Suppressor macrophage (primary cell): Measurements from ENCODE around the gene DDA1.
"Not testable (repeated sequence)": the region's sequence is repeated elsewhere in the genome, so short reads cannot be mapped to it uniquely, and the experiment has no call there.

Source experiments
- DNase-seq, 4 experiments: peaks; one replicate each; pipeline ENCODE4 v3.0.0-alpha.2; 2020 to 2022

DDA1 gene

DNA sequence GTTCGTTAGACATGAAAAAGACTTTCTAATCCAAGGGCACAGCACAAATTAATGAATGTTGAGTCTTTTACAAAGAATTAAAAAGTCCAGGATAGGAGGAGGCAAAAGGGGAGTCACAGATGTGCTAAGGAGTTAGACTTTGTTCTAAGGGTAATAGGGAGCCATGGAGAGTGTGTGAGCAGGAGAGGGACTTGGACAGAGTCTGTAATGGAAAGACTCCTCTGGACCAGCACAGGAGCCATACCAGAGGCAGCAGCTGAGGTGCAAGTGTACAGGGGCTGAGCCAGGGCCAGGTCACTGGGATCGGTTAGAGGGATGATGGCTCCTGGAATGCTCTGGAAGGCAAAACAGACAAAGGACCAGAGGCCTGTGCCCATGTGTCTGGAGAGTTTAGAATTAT lies 38.5 kb downstream of the DDA1 start:
- DNase-seq, result no peak

DNA sequence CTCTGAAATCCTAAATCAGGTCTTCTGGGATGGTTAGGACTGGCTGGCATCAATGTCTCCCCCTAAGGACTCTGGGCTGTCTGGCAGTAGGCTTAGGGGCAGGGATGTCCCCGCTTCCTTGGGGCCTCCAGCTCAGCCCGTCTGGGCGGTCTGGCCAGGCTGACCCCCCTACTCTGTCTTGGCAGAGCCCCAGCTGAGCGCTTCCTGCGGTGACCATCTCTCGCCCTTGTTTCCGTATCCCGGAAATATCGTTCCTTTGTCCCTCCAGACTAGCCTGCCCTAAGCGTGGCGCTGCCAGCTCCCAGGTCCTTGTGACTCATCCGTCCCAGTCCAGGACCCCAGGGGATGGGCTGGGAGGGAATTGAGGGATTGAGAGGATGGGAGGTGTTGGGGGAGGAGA lies 39.3 kb downstream of the DDA1 start:
- peak in 3 of 4 experiments; percentile 12 to 23 (median 22) for DNase-seq

DNA sequence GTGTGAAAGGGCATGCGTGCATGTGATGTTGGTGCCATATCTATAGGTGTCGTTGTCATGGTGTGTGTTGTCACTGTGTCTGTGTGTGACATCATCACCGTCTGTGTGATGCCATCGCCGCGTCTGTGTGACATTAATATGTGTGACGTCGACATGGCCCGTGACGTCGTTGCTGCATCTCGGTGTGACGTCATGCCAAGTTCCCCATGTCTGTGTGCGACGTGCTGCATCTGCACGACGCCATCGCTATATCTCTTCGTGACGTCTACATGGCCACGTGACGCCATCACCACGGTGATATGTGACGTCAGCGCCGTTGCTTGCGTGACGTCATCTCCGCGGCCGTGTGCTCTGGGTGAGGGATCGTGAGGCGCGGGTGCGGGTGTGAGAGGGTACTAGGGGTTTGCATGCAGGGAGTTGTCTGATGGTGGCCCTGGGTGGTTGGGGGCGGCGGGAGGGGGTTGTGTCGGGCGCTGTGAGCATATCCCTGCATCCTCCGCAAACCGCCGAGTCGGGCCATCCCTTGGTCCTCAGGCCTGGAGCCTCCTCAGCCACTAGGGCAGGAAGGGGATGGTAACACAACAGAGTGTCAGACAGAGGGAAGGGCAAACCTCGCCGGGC lies 42.6 kb downstream of the DDA1 start:
- DNase-seq, result no peak

DNA sequence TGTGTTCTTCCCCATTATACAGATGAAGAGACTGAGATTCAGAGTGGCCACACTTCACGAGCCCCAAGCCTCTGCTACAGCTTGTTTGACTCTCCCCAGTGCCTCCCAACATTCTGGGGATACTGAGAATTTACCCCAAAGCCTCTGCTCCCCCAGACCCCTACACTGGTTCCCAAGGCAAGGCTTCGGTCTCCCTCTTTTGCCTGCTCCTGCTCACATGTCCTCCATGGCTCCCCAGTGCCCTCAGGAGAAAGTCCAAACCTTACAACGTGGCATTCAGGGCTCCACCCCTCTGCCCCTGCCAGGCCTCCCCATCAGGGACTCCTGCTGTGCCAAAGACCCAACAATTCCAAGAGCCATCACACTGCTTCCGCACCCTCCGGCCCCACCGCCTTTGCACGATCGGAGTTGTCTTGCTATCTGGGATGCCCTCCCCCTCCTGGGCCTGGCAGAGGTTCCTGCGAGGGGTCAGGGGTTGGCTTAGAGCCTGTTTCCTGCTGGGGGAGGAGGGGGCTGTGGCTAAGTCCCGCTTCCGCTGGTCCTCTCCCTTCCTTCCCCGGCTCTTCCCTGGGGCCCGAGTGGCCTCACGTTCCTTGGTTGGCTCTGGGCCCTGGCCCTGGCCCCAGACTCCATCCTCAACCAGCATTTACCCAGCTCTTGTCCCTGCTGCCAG lies 43.4 kb downstream of the DDA1 start:
- no peak for DNase-seq

DNA sequence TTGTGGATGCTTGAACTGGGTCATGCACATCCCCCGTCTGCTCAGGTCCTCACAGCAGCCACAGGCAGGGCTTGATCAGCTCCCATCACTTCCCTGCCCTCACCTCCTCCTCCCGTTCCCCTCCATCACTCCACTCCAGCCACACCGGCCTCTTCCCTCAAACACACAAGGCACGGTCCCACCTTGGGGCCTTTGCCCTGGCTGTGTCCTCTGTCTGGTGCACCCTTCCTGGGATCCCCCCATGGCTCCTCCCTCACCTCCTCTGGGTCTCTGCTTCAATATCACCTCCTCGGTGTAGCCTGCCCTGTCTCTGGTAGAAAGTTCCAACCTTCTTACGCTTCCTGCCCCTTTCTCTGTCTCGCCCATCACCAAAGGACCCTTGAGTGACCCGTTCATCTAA lies 44.0 kb downstream of the DDA1 start:
- no peak for DNase-seq

DNA sequence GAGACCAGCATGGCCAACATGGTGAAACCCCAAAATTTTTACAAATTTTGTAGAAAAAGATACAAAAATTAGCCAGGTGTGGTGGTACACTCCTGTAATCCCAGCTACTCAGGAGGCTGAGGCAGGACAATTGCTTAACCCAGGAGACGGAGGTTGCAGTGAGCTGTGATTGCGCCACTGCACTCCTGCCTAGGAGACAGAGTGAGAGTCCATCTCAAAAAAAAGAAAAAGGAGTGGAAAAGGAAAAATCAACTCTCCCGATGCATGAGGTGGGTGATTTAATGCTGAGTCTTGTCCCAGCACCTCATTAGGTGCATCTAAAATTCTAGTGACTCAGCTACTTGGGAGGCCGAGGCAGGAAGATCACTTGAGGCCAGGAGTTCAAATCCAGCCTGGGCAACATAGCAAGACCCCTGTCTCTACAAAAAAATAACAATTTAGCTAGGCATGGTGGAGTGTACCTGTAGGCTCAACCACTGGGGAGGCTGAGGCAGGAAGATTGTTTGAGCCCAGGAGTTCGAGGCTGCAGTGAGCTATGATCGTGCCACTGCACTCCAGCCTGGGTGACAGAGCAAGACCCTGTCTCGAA lies 47.8 kb downstream of the DDA1 start:
- no peak for DNase-seq

DNA sequence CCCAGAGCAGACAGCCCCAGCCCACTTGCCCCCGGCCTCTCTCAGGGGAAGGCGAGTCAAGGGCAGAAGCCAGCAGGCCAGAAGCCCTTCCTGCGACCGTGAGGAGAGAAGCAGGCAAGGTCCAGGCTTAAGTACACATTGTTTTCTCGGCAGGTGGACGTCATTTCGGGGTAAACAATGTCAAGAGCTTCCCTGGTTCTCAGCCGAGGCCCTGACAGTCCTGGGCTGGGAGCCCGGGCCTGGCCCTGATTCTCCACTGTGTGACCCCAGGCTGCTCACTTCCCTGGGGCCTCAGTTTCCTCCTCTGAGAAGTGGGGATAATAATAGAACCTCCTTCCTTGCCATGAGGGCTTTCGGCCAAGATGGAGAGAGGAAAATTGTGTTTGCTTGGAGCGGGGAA lies 48.4 kb downstream of the DDA1 start:
- DNase-seq, result no peak

DNA sequence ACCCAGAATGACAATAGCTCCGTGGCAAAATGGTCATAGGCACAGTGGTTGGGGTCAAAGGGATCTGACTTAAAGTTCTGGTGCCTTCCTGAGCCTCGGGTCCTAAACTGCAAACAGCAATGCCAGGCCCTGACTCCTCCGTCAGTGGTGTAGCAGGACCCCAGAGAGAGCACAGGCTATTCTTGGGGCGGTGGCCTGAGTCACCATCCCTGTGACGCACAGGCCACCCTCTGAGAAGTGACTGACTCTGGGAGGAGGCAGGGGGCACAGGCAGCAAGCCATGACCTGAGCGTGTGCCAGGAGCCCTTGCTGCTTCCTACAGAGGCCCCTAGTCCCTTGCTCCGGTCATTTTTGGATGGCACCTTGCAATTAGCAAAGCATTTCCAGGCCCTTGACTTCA lies 49.0 kb downstream of the DDA1 start:
- no peak for DNase-seq

DNA sequence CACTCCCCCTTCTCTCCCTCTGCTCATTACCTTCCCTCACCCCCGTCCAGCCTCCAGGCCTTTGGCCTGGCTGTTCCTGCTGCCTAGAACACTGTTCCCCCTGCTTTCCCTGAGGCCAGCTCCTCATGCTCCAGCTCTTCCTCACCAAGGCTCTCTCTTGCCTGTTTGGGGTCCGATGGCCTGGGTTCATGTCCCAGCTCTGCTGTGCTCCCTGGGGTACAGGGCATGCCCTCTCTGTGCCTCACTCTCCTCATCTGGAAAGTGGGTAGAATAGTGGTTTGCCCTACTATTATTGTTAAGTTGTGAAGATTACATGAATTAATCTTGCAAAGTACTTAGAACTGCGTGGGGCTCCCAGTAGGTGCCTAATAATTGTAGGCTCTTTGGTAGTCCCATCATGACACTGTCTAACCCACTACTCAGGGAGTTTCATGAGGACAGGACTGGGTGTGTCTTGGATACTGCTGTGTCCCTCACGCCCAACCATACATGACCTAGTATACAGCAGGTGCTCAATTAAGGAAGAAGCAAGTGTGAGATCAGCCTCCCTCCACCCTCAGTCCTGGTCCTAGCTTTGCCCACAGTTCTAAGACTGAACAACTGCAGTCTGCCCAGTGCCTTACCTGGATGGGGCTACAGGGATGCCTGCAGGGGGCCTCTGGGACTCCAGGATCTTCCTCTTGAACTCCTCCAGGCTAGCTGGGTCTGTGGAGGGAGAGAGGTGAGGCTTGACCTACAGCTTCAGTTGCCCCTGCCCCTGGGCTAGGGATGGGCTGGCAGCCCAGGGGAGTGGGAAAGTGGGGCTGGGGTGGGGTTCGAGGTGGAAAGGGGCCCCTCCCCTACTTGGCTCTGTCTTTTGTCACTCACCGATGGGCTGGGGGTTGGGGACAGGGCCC lies 50.8 kb downstream of the DDA1 start:
- no peak for DNase-seq

DNA sequence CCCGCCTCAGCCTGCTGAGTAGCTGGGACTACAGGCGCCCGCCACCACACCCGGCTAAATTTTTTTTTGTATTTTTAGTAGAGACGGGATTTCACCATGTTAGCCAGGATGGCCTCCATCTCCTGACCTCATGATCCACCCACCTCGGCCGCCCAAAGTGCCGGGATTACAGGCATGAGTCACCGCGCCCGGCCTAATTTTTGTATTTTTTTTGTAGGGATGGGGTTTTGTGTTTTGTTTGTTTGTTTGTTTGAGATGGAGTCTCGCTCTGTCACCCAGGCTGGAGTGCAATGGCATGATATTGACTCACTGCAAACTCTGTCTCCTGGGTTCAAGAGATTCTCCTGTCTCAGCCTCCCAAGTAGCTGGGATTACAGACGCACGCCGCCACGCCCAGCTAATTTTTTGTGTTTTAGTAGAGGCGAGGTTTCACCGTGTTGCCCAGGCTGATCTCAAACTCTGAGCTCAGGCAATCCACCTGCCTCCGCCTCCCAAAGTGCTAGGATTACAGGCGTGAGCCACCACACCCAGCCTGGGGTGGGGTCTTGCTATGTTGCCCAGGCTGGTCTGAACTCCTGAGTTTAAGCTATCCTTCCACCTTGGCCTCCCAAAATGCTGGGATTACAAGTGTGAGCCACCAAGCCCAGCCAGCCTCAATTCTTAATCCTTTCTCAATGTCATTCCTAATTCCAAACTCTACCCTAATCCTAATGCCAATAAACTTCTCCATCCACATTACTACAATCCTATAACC lies 54.7 kb downstream of the DDA1 start:
- DNase-seq, result not testable (repeated sequence)

DNA sequence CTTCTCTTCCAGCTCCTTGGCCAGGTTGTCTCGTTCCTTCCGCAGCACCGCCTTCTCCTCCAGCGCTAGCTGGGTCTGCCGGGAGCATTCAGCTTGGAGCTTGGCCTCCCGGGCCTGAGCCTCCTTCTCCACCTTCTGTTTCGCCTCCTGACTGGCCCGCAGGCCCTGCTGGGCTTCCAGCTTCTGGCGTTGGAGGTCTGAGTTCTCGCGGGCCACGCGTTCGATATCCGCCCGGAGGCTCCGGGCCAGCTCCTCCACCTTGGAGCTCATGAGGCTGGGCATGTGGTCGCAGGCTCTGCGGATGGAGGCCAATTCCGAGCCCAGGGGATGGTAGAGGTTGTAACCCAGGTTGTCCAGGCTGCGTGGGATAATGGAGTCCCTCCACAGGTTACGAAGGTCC lies 56.0 kb downstream of the DDA1 start:
- DNase-seq, result no peak

DNA sequence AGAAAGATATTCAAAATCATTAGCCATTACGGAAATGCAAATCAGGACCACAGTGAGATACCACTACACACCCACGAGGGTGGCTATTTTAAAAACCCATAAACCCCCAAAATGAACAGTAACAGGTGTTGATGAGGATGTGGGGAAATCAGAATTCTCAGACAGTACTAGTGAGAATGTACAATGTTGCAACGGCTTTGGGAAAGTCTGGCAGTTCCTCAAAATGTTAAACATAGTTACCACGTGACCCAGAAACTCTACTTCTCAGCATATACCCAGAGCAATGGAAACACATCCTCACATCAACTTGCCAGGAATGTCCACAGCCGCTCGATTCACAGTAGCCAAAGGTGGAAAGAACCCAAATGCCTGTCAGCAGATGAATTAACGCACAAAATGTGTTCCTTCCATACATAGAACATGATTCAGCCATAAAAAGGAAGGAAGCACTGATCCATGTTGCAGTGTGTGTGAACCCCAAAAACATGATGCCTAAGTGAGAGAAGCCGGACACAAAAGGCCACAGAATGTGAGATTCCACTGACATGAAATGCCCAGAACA lies 60.7 kb downstream of the DDA1 start:
- DNase-seq, result peak; percentile 74 to 91 (median 84)
